Adrenal gland (tissue), 12 donors: ENCODE measurements around the gene SLC9A9. TPM values are rescaled to one million over a fixed set of nuclear protein-coding genes. Genes with fewer than 3 reads are reported as not detected.

Experiments
- DNase-seq, 7 donors: peaks; one replicate each; pipeline ENCODE4 v3.0.0-alpha.2; 2019 to 2020
- H3K27ac ChIP-seq, 5 donors: fragments of 200-600 bp; sonication (generic) in 4 of 5; 1 replicate in 3 of 5; 2 replicates in 2 of 5; pipeline versions ENCODE4 v1.5.1 to v1.8.0; 2016 to 2020; ENCODE audit warnings: mild to moderate bottlenecking in 1 of 5
- H3K27me3 ChIP-seq: fragments of 200-600 bp; 2 replicates; pipeline ENCODE4 v1.8.0; 2021
- H3K36me3 ChIP-seq, 2 donors: fragments of 200-600 bp; replicated peaks in 1 of 2; 1 replicate in 1 of 2; 2 replicates in 1 of 2; pipeline versions ENCODE4 v1.5.1 to v1.8.0; 2018 to 2022
- H3K4me1 ChIP-seq, 2 donors: fragments of 200-600 bp; replicated peaks in 1 of 2; 1 replicate in 1 of 2; 2 replicates in 1 of 2; pipeline versions ENCODE4 v1.5.1 to v1.8.0; 2018 to 2021
- H3K4me3 ChIP-seq, 4 donors: fragments of 200-600 bp; sonication (generic) in 3 of 4; one replicate each; pipeline ENCODE4 v1.5.1; 2016 to 2018
- H3K9me3 ChIP-seq, 3 donors: fragments of 200-600 bp; sonication (generic) in 1 of 3; replicated peaks in 1 of 3; 1 replicate in 2 of 3; 2 replicates in 1 of 3; pipeline versions ENCODE4 v1.5.1 to v1.8.0; 2016 to 2021
- CTCF ChIP-seq, 6 experiments: fragments of 450-650 bp in 4 of 6; fragments of 200-600 bp in 2 of 6; sonication (generic) in 1 of 6; IDR thresholded peaks; 1 replicate in 5 of 6; 2 replicates in 1 of 6; pipeline versions ENCODE4 v1.5.1 to v1.8.0; 2016 to 2021; ENCODE audit warnings: antibody characterized with exemption in 6 of 6, mild to moderate bottlenecking in 2 of 6, moderate library complexity in 1 of 6
- POLR2A ChIP-seq, 2 donors: fragments of 450-650 bp; IDR thresholded peaks; one replicate each; pipeline ENCODE4 v1.6.1; 2017; ENCODE audit warnings: antibody characterized with exemption in 2 of 2, mild to moderate bottlenecking in 2 of 2, moderate library complexity in 1 of 2
- WGBS, 4 donors: extraction: QIAGEN DNeasy Blood & Tissue Kit in 2 of 4; methylation state at CpG; one replicate each; pipeline versions ENCODE4 v1.1.5 to v1.1.7; 2013 to 2017; 5-methylcytosine and 5-hydroxymethylcytosine counted together
- intact Hi-C, 2 donors: fragments of 100-400 bp; cut with DNase I; formaldehyde crosslinking; loops; one replicate each; pipeline versions ENCODE4 v1.14.1 to v1.15.0; 2022 to 2023
- polyA plus RNA-seq, 3 donors: library from polyadenylated mRNA; stranded (reverse); fragments of 200-250 nt in 2 of 3; fragments of 350-450 nt in 1 of 3; fragmentation: Illumina TruSeq in 1 of 3; extraction: RNeasy Lipid Tissue Mini Kit (QIAGEN cat#74804) in 1 of 3; gene quantifications; one replicate each; pipeline ENCODE4 v1.2.3, GENCODE V29; 2013 to 2014
- total RNA-seq, 9 donors: library from RNA; depleted of rRNA in 4 of 9; stranded (reverse); fragments of >200 nt in 4 of 9; fragments of 120-200 nt in 1 of 9; fragmentation: NEBNext Ultra II Directional in 1 of 9; extraction: Animal tissue kit (Norgen Biotek cat#: 25700) in 1 of 9; gene quantifications; one replicate each; pipeline versions ENCODE4 v1.1.0 to v1.2.4, GENCODE V29; 2013 to 2023
- donor health status: healthy with polysubstance abuse.
- donor health status: Bipolar disorder and iron deficiency.
- donor health status: DM: yes; HTN: yes; CAD: no.
- donor health status: DM: no; HTN: no; CAD: no.
- donor health status: DM: no; HTN: no; CAD: no.
- donor health status: DM: yes; HTN: yes; CAD: no.

The SLC9A9 gene
- total and polyA plus RNA-seq, 12 donors: 4.2 to 23.7 (median 13.5) TPM

- no peaks in the 10 kb centered on the region for H3K9me3 ChIP-seq
- no peak overlapping the region for H3K4me3 ChIP-seq
- no peak for TF ChIP-seq POLR2A (IDR thresholded peaks at IDR 0.05)
- intact Hi-C loops: no loop called here
- 92 to 100% (median 96%) methylated on average over 1 of the region's 1 CpG for WGBS, 4 donors
- H3K4me1 ChIP-seq: peaks cover 0 to 12% of the 10 kb centered on the region in 2 donors
- no peak for DNase-seq
- no peaks in the 10 kb centered on the region for H3K36me3 ChIP-seq
- no peak overlapping the region for H3K27ac ChIP-seq
- no peaks in the 10 kb centered on the region for H3K27me3 ChIP-seq
Measured at GRCh38 chr3:143731320-143731719, 116.9 kb downstream of the SLC9A9 start.

GRCh38 chr3:143727391-143727790, 120.9 kb downstream of the SLC9A9 start:
- no peak overlapping the region for H3K4me3 ChIP-seq

GRCh38 chr3:143726727-143727126, 121.5 kb downstream of the SLC9A9 start:
- Histone ChIP-seq H3K36me3 (no peaks in the 10 kb centered on the region), H3K27ac (no peak overlapping the region), H3K4me3 (no peak overlapping the region), H3K4me1 (peaks cover 0 to 12% of the 10 kb centered on the region in 2 donors), H3K27me3 (no peaks in the 10 kb centered on the region), H3K9me3 (no peaks in the 10 kb centered on the region)
- 52 to 64% (median 55%) methylated on average over 1 of the region's 1 CpG for WGBS, 4 donors
- DNase-seq: no peak
- intact Hi-C loops: no loop called here
- TF ChIP-seq POLR2A (IDR thresholded peaks at IDR 0.05) (no peak), CTCF (IDR thresholded peaks at IDR 0.05) (no peak)

More at GRCh38 chr3:143727391-143727790, 120.9 kb downstream of the SLC9A9 start:
- H3K27me3 ChIP-seq: no peaks in the 10 kb centered on the region
- peaks cover 0 to 12% of the 10 kb centered on the region in 2 donors for H3K4me1 ChIP-seq
- intact Hi-C loops: no loop called here
- 25 to 49% (median 37%) methylated on average over 3 of the region's 3 CpGs for WGBS, 4 donors
- TF ChIP-seq CTCF (IDR thresholded peaks at IDR 0.05): no peak
- no peak overlapping the region for H3K27ac ChIP-seq
- no peaks in the 10 kb centered on the region for H3K9me3 ChIP-seq
- no peaks in the 10 kb centered on the region for H3K36me3 ChIP-seq
- DNase-seq: no peak

GRCh38 chr3:143720381-143720780, 127.9 kb downstream of the SLC9A9 start:
- Histone ChIP-seq H3K27ac (no peak overlapping the region), H3K9me3 (no peaks in the 10 kb centered on the region), H3K4me1 (no peaks in the 10 kb centered on the region), H3K27me3 (no peaks in the 10 kb centered on the region), H3K36me3 (no peaks in the 10 kb centered on the region), H3K4me3 (no peak overlapping the region)
- TF ChIP-seq POLR2A (IDR thresholded peaks at IDR 0.05): no peak
- TF ChIP-seq CTCF (IDR thresholded peaks at IDR 0.05): no peak
- 96 to 100% (median 98%) methylated on average over 2 of the region's 2 CpGs for WGBS, 4 donors
- intact Hi-C loops: no loop called here
- DNase-seq: no peak

GRCh38 chr3:143718463-143718862, 129.8 kb downstream of the SLC9A9 start:
- TF ChIP-seq CTCF (IDR thresholded peaks at IDR 0.05) (no peak), POLR2A (IDR thresholded peaks at IDR 0.05) (no peak)
- no peaks in the 10 kb centered on the region for H3K36me3 ChIP-seq
- H3K27ac ChIP-seq: no peak overlapping the region
- 85 to 91% (median 88%) methylated on average over 7 of the region's 7 CpGs for WGBS, 4 donors
- DNase-seq: no peak
- H3K27me3 ChIP-seq: no peaks in the 10 kb centered on the region
- H3K4me3 ChIP-seq: no peak overlapping the region
- no peaks in the 10 kb centered on the region for H3K9me3 ChIP-seq
- intact Hi-C loops: no loop called here
- H3K4me1 ChIP-seq: no peaks in the 10 kb centered on the region
